IMR-90 (cell line): ENCODE results near the gene EPN3. TPM values are rescaled to one million over a fixed set of nuclear protein-coding genes. Genes with fewer than 3 reads are reported as not detected.

Source experiments
- ATAC-seq: fragments of 200-7000 bp; cut with Tn5 transposase; 2 replicates; pipeline ENCODE4 v1.9.1; 2020; ENCODE audit warnings: low read depth, mild to moderate bottlenecking, moderate library complexity
- BruUV-seq: library from RNA; stranded (reverse); fragments of 400-500 nt; replicated peaks from 2 replicates; lab custom pipeline; 2021; lab: Mats Ljungman, UMichigan
- CTCF ChIA-PET: fragments of 300-600 bp; formaldehyde crosslinking; extraction: SDS; loops from one replicate; lab custom pipeline; 2021; ENCODE audit warnings: antibody characterized with exemption; lab: Yijun Ruan, JAX
- POLR2A ChIA-PET: fragments of 300-600 bp; sonication (Branson Sonifier 250); formaldehyde crosslinking; loops from one replicate; lab custom pipeline; 2022; ENCODE audit warnings: antibody characterized with exemption; ENCODE audit not compliant: unreplicated experiment; lab: Charles Lee
- DNase-seq: peaks from one replicate; pipeline ENCODE4 v3.0.0; 2013
- H2AFZ ChIP-seq: replicated peaks from 2 replicates; pipeline ENCODE3; 2013; ENCODE audit warnings: low read length, mild to moderate bottlenecking; ENCODE audit not compliant: poor library complexity
- H2AK5ac ChIP-seq: 2 replicates; pipeline ENCODE4 v1.6.1; 2013; ENCODE audit warnings: low read depth, low read length, inconsistent platforms
- H2AK9ac ChIP-seq: replicated peaks from 2 replicates; pipeline ENCODE3; 2013; ENCODE audit warnings: mild to moderate bottlenecking, low read depth, low read length, moderate library complexity; ENCODE audit not compliant: poor library complexity
- H2BK120ac ChIP-seq: 2 replicates; pipeline ENCODE4 v1.6.1; 2013; ENCODE audit warnings: low read depth, low read length, inconsistent platforms
- H2BK15ac ChIP-seq: 3 replicates; pipeline ENCODE4 v1.6.1; 2013; ENCODE audit warnings: low read depth, low read length, inconsistent platforms
- H2BK20ac ChIP-seq: 2 replicates; pipeline ENCODE4 v1.6.1; 2013; ENCODE audit warnings: low read depth, mild to moderate bottlenecking, inconsistent platforms, low read length, moderate library complexity
- H2BK5ac ChIP-seq: 2 replicates; pipeline ENCODE4 v1.6.1; 2013; ENCODE audit warnings: mild to moderate bottlenecking, low read depth, low read length, inconsistent platforms; ENCODE audit not compliant: poor library complexity, severe bottlenecking
- H3K14ac ChIP-seq: replicated peaks from 2 replicates; pipeline ENCODE4 v1.6.1; 2013; ENCODE audit warnings: low read depth, low read length, inconsistent platforms
- H3K18ac ChIP-seq: 2 replicates; pipeline ENCODE4 v1.6.1; 2013; ENCODE audit warnings: low read depth, low read length, control low read depth
- H3K23ac ChIP-seq: 2 replicates; pipeline ENCODE4 v1.6.1; 2013; ENCODE audit warnings: low read depth, low read length, inconsistent platforms
- H3K27ac ChIP-seq: 2 replicates; pipeline ENCODE4 v1.5.1; 2013; ENCODE audit warnings: mild to moderate bottlenecking, control low read depth, low read length; ENCODE audit not compliant: insufficient read depth
- H3K27me3 ChIP-seq: 2 replicates; pipeline ENCODE4 v1.6.1; 2013; ENCODE audit warnings: low read length; ENCODE audit not compliant: control insufficient read depth, insufficient read depth
- H3K36me3 ChIP-seq: 2 replicates; pipeline ENCODE4 v1.6.1; 2013; ENCODE audit warnings: low read length, mixed read lengths; ENCODE audit not compliant: control insufficient read depth, insufficient read depth
- H3K4ac ChIP-seq: 2 replicates; pipeline ENCODE4 v1.6.1; 2013; ENCODE audit warnings: low read depth, low read length, inconsistent platforms
- H3K4me1 ChIP-seq: 2 replicates; pipeline ENCODE4 v1.6.1; 2013; ENCODE audit warnings: low read length, mixed read lengths; ENCODE audit not compliant: control insufficient read depth, insufficient read depth
- H3K4me2 ChIP-seq: 2 replicates; pipeline ENCODE4 v1.6.1; 2013; ENCODE audit warnings: low read depth, mild to moderate bottlenecking, control low read depth, low read length, moderate library complexity
- H3K4me3 ChIP-seq: 2 replicates; pipeline ENCODE4 v1.5.1; 2013; ENCODE audit warnings: low read depth, mild to moderate bottlenecking, control low read depth, low read length, moderate library complexity; ENCODE audit not compliant: insufficient read depth
- H3K56ac ChIP-seq: 2 replicates; pipeline ENCODE4 v1.6.1; 2013; ENCODE audit warnings: low read length, inconsistent platforms; ENCODE audit not compliant: insufficient read depth; ENCODE audit errors: extremely low read depth
- H3K79me1 ChIP-seq, 2 experiments: 2 replicates each; pipeline ENCODE4 v1.6.1; 2013; ENCODE audit warnings: low read length in 2 of 2, inconsistent platforms in 1 of 2, low read depth in 1 of 2
- H3K9ac ChIP-seq: 2 replicates; pipeline ENCODE4 v1.6.1; 2013; ENCODE audit warnings: low read depth, low read length, control low read depth
- H3K9me1 ChIP-seq: 2 replicates; pipeline ENCODE4 v1.6.1; 2013; ENCODE audit warnings: low read length, inconsistent platforms; ENCODE audit not compliant: insufficient read depth
- H3K9me3 ChIP-seq: 2 replicates; pipeline ENCODE4 v1.6.1; 2013; ENCODE audit warnings: low read length; ENCODE audit not compliant: control insufficient read depth, insufficient read depth
- H4K20me1 ChIP-seq: 2 replicates; pipeline ENCODE4 v1.6.1; 2013; ENCODE audit warnings: low read length, inconsistent platforms; ENCODE audit not compliant: insufficient read depth
- H4K5ac ChIP-seq: 2 replicates; pipeline ENCODE4 v1.6.1; 2013; ENCODE audit warnings: mild to moderate bottlenecking, low read depth, low read length, control low read depth
- H4K8ac ChIP-seq, 2 experiments: 2 replicates each; pipeline ENCODE4 v1.6.1; 2013; ENCODE audit warnings: low read depth in 2 of 2, low read length in 2 of 2, control low read depth in 1 of 2, inconsistent platforms in 1 of 2
- H4K91ac ChIP-seq: 2 replicates; pipeline ENCODE4 v1.6.1; 2013; ENCODE audit warnings: low read depth, low read length, inconsistent platforms; ENCODE audit not compliant: insufficient read depth
- CEBPB ChIP-seq: IDR thresholded peaks from 2 replicates; pipeline ENCODE4 v1.6.1; 2012; ENCODE audit warnings: low read depth, low read length, improper control_type of control experiment
- CHD1 ChIP-seq: IDR thresholded peaks from 2 replicates; pipeline ENCODE4 v1.6.1; 2012; ENCODE audit warnings: low read depth, low read length, improper control_type of control experiment
- ELK1 ChIP-seq: fragments of 150-350 bp; IDR thresholded peaks from 2 replicates; pipeline ENCODE4 v1.6.1; 2016; ENCODE audit warnings: low read depth, mild to moderate bottlenecking, low read length, moderate library complexity, borderline replicate concordance
- FOS ChIP-seq: fragments of 150-350 bp; IDR thresholded peaks from 2 replicates; pipeline ENCODE4 v1.6.1; 2016; ENCODE audit warnings: low read depth, low read length
- MAFK ChIP-seq: IDR thresholded peaks from 2 replicates; pipeline ENCODE4 v1.6.1; 2012; ENCODE audit warnings: low read depth, low read length, improper control_type of control experiment
- MAZ ChIP-seq: IDR thresholded peaks from 2 replicates; pipeline ENCODE4 v1.6.1; 2012; ENCODE audit warnings: low read depth, mild to moderate bottlenecking, low read length, improper control_type of control experiment, moderate library complexity, borderline replicate concordance
- MXI1 ChIP-seq: IDR thresholded peaks from 2 replicates; pipeline ENCODE4 v1.6.1; 2012; ENCODE audit warnings: low read depth, mild to moderate bottlenecking, low read length, moderate library complexity, borderline replicate concordance
- NFE2L2 ChIP-seq: fragments of 150-350 bp; IDR thresholded peaks from 2 replicates; pipeline ENCODE4 v1.6.1; 2016; ENCODE audit warnings: low read depth, mild to moderate bottlenecking, low read length
- POLR2A ChIP-seq: IDR thresholded peaks from 2 replicates; pipeline ENCODE4 v1.6.1; 2012; ENCODE audit warnings: mild to moderate bottlenecking, low read depth, low read length
- RAD21 ChIP-seq: IDR thresholded peaks from 2 replicates; pipeline ENCODE4 v1.6.1; 2012; ENCODE audit warnings: low read length, improper control_type of control experiment
- RCOR1 ChIP-seq: IDR thresholded peaks from 2 replicates; pipeline ENCODE4 v1.6.1; 2012; ENCODE audit warnings: mild to moderate bottlenecking, low read length, improper control_type of control experiment; ENCODE audit not compliant: insufficient replicate concordance
- RFX5 ChIP-seq: IDR thresholded peaks from 2 replicates; pipeline ENCODE4 v1.8.0; 2012; ENCODE audit warnings: low read depth, mild to moderate bottlenecking, low read length, moderate library complexity
- SMC3 ChIP-seq: fragments of 150-350 bp; IDR thresholded peaks from 2 replicates; pipeline ENCODE4 v1.6.1; 2016; ENCODE audit warnings: low read depth, mild to moderate bottlenecking, antibody characterized with exemption, low read length, moderate library complexity
- USF2 ChIP-seq: fragments of 150-350 bp; IDR thresholded peaks from 2 replicates; pipeline ENCODE4 v1.6.1; 2017; ENCODE audit warnings: mild to moderate bottlenecking, antibody characterized with exemption, low read length, low read depth
- WGBS, 2 experiments: methylation state at CpG; one replicate each; pipeline versions ENCODE4 v1.1.5 to v1.1.7; 2013; ENCODE audit warnings: missing lambda C conversion rate in 2 of 2; ENCODE audit not compliant: insufficient read length in 1 of 2; ENCODE audit errors: extremely low coverage in 2 of 2; 5-methylcytosine and 5-hydroxymethylcytosine counted together
- dilution Hi-C: fragments of 300-500 bp; cut with HindIII; formaldehyde crosslinking; loops from one replicate; pipeline ENCODE4 v1.14.3; 2018; ENCODE audit warnings: low sequenced_read_pairs; ENCODE audit not compliant: unreplicated experiment
- in situ Hi-C: fragments of 300-500 bp; cut with MboI; formaldehyde crosslinking; loops from 3 replicates; pipeline ENCODE4 v1.14.3; 2019; ENCODE audit warnings: low sequenced_read_pairs, inconsistent platforms, mixed read lengths
- intact Hi-C: fragments of 100-400 bp; cut with micrococcal nuclease; formaldehyde crosslinking; loops from 2 replicates; pipeline ENCODE4 v1.10.0; 2022
- polyA plus RNA-seq, 3 experiments: library from polyadenylated mRNA; depleted of rRNA; stranded (reverse); fragments of >200 nt; gene quantifications; 2 replicates each; pipeline ENCODE4 v1.2.3, GENCODE V29; 2012; ENCODE audit warnings: low replicate concordance in 1 of 3
- total RNA-seq: library from RNA; depleted of rRNA; stranded (reverse); fragments of >200 nt; gene quantifications from 2 replicates; pipeline ENCODE4 v1.2.3, GENCODE V29; 2012
- TF ChIP-seq, protein P1 (sequence below): conservative IDR thresholded peaks from 2 replicates; pipeline ENCODE4 v1.5.1; 2012; ENCODE audit warnings: mild to moderate bottlenecking, low read depth, low read length, improper control_type of control experiment

Gene EPN3
- total and polyA plus RNA-seq, 2 of the 4 experiments (the other 2 are of a cell fraction) = 0.09 TPM; not detected in 1

DNA sequence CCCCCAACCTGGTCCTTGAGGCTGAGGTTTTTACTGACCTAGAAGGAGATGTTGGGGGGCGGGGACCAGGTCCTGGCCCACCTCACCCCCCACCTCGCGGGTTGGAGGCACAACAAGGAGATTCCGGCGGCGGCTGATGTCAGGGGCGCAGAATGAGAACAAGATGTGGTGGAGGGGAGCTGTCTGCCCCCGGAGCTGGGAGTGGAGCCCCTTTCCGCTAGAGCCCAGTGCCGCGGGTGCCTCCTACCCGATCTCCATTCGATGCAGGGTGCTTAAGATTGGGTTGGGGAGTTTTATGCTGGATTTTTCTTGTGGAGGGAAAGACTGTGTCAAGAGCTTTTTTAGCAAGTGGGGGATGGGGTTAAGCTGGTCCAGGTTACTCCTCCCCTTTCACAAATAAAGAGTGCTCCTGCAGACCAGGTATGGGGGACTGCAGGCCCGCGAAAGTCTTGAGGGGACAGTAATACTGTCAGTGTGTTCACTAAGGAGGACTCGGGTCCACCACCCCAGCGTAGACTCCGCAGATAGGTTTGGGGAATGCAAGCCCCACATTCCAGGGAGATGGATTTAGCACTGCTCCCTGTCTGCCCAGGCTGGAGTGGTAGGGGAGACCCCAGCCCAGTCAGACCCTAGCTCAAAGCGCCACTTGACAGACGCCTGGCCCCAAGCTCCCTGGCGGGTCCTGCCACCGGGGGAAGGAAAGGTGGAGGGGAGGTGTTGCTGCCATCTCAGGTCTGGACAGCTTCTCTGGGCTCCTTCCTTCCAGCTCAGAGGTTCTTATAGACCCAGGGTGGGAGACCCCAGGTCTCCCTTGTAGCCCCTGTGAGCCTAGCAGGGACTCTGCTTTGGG, 29.9 kb downstream of the EPN3 start:
- dilution Hi-C loops = no loop called here
- POLR2A ChIA-PET = no interaction called here
- no peak for TF ChIP-seq RFX5
- no peak for TF ChIP-seq ELK1
- no peak for TF ChIP-seq RCOR1
- TF ChIP-seq MAFK = no peak
- TF ChIP-seq USF2 = no peak
- no peak for TF ChIP-seq NFE2L2
- no peak for TF ChIP-seq CHD1
- TF ChIP-seq CEBPB = no peak
- TF ChIP-seq, protein P1, sequence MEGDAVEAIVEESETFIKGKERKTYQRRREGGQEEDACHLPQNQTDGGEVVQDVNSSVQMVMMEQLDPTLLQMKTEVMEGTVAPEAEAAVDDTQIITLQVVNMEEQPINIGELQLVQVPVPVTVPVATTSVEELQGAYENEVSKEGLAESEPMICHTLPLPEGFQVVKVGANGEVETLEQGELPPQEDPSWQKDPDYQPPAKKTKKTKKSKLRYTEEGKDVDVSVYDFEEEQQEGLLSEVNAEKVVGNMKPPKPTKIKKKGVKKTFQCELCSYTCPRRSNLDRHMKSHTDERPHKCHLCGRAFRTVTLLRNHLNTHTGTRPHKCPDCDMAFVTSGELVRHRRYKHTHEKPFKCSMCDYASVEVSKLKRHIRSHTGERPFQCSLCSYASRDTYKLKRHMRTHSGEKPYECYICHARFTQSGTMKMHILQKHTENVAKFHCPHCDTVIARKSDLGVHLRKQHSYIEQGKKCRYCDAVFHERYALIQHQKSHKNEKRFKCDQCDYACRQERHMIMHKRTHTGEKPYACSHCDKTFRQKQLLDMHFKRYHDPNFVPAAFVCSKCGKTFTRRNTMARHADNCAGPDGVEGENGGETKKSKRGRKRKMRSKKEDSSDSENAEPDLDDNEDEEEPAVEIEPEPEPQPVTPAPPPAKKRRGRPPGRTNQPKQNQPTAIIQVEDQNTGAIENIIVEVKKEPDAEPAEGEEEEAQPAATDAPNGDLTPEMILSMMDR = no peak
- no peak for TF ChIP-seq MAZ
- TF ChIP-seq SMC3 = no peak
- TF ChIP-seq MXI1 = no peak
- no peak for TF ChIP-seq POLR2A
- TF ChIP-seq FOS = no peak
- no peak for TF ChIP-seq RAD21

More for the DNA sequence above, 29.9 kb downstream of the EPN3 start:
- Histone ChIP-seq H3K79me1 (no peaks in the 10 kb centered on the region), H3K27ac (no peak overlapping the region), H2BK15ac (no peak overlapping the region), H2BK20ac (no peak overlapping the region), H2BK5ac (no peak overlapping the region), H3K14ac (no peak overlapping the region), H3K4me1 (peaks cover 9% of the 10 kb centered on the region; the same call in 1 of the 2 replicates), H2AFZ (no peak overlapping the region), H2BK120ac (no peak overlapping the region), H4K5ac (no peak overlapping the region), H3K18ac (no peak overlapping the region), H3K9ac (no peak overlapping the region), H3K4ac (no peak overlapping the region), H4K91ac (no peak overlapping the region), H3K27me3 (peaks cover 81% of the 10 kb centered on the region), H3K9me3 (no peaks in the 10 kb centered on the region), H3K23ac (no peak overlapping the region), H3K56ac (no peak overlapping the region), H2AK9ac (no peak overlapping the region), H2AK5ac (no peak overlapping the region), H4K8ac (no peak overlapping the region), H4K20me1 (peaks cover 3% of the 10 kb centered on the region; the same call in 1 of the 2 replicates), H3K36me3 (no peaks in the 10 kb centered on the region), H3K9me1 (0 out of 2 replicates have a peak, but pooled peaks cover 5% of the 10 kb centered on the region), H3K4me2 (no peak overlapping the region), H3K4me3 (no peak overlapping the region)
- intact Hi-C loops = no loop called here
- CTCF ChIA-PET = interaction anchor here (1.2 kb wide), 1 partner anchor 12 kb away, joined by 5 read pairs; no protein-coding TSS in a partner anchor
- no CpG with 5 or more reads among the region's 22 CpGs for WGBS, 2 experiments
- BruUV-seq = no TSS peak
- DNase-seq (no peak), ATAC-seq (no peak)
- in situ Hi-C loops = no loop called here
